Right ventricle myocardium superior (tissue), 1 donor: ENCODE data around the gene TPPP. TPM values are rescaled to one million over a fixed set of nuclear protein-coding genes. Genes with fewer than 3 reads are reported as not detected.
"Not testable (repeated sequence)": the region's sequence is repeated elsewhere in the genome, so short reads cannot be mapped to it uniquely, and the experiment has no call there.

Experiments
- ATAC-seq: fragments of 200-7000 bp; cut with Tn5 transposase; one replicate; pipeline ENCODE4 v1.9.1; 2020; ENCODE audit warnings: mild to moderate bottlenecking; ENCODE audit not compliant: poor library complexity
- DNase-seq: peaks from one replicate; pipeline ENCODE4 v3.0.0-alpha.2; 2020
- intact Hi-C: fragments of 100-400 bp; cut with DNase I; formaldehyde crosslinking; loops from one replicate; pipeline ENCODE4 v1.11.2; 2022
- total RNA-seq: library from RNA; stranded (reverse); fragmentation: NEBNext Ultra II Directional; extraction: Animal tissue kit (Norgen Biotek cat#: 25700); gene quantifications from one replicate; pipeline ENCODE4 v1.2.1, GENCODE V29; 2021
- donor health status: DM: no; HTN: yes; CAD: no; lungs with severe emphysema.

Gene TPPP
- total RNA-seq, 1 donor from 2014 or later: 39.7 TPM

DNA sequence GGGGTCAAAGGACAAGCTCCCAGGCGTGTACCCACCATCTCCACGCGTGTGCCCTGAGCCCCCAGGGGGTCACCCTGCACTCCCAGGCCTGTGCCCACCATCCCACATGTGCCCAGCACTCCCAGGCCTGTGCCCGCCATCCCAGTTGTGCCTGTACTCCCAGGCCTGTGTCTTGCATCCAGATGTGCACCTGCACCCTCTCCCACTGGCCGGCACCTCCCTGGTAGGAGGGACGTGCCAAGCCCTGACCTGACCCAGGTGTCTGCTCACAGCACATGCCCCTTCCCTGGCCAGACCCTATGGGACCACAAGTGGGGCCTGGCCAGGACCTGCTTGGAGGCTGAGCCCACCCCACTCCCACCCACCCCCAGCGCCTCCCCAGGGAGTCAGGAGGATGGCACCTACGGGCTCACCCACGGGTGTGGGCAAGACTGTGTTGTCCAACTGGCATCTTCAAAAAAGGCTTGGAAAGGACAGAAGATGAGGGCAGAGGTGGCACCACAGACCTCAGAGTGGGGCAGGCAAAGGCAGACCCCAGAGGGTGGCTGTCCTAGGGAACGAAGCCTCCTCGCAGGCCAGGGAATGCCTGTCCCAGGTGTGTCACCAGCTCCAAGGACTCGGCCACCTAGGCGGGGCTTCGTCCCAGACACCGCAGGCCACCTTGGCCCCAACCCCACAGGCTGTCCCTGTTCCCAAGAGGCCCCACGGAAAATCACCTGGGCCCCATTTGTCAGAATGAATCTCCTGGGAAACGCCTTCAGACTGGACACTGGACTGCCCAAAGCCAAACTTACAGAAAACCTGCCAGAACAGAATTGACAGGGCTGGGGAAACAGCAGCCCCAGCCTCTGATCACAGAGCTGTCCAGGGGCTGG is 11.6 kb downstream of the TPPP start:
- intact Hi-C loops, DNase-seq, ATAC-seq: not testable (repeated sequence)

DNA sequence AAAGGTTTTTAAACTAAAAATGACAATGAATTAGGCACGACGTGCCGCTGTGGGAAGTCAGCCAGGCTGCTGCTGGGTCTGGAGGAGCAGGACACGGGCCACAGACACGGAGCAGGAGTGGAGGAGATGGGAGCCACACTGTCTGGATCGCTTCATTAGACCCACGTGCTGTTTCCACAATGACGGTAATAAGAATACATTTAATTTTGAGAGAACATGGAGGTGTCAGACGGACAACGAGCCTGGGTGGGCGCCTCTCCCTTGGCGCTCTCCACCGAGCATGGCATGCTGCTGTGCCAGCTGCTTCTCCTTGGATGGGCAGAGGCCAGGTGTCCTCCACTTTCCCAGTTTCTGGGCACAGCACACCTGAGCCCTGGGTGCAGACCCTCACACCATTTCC is 12.3 kb downstream of the TPPP start:
- ATAC-seq, DNase-seq, intact Hi-C loops: not testable (repeated sequence)

DNA sequence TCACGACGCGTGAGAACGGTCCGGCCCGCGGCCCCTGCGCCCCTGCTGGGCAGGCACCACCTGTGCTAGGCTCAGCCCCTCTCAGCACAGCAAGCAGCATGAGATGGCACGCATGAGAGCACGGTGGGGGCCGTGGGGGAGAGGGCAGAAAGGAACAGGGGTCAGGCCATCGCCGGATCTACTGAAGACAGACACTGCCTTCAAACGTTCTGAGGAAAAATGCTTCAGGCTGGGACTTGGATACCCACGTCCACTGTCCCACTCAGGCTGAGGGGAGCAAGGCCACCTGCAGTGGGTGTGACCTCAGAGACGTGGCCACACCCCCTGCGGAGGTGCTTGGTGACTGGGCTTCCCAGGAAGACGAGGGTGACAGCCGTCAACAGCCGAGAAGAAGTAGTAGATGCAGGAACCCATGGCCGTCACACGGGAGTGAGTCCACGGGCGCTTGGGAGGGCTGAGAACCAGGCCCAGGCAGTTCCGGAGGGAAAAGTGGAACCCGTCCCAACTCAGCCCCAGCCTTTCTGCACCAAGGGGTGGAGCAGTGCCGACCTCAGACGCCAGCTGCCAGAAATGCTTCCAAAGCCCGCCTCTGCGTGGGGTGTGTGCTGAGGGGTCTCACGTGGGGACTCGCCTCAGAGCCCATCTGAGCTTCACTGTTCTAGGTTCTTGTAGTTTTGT is 12.9 kb downstream of the TPPP start:
- intact Hi-C loops, ATAC-seq, DNase-seq: not testable (repeated sequence)

DNA sequence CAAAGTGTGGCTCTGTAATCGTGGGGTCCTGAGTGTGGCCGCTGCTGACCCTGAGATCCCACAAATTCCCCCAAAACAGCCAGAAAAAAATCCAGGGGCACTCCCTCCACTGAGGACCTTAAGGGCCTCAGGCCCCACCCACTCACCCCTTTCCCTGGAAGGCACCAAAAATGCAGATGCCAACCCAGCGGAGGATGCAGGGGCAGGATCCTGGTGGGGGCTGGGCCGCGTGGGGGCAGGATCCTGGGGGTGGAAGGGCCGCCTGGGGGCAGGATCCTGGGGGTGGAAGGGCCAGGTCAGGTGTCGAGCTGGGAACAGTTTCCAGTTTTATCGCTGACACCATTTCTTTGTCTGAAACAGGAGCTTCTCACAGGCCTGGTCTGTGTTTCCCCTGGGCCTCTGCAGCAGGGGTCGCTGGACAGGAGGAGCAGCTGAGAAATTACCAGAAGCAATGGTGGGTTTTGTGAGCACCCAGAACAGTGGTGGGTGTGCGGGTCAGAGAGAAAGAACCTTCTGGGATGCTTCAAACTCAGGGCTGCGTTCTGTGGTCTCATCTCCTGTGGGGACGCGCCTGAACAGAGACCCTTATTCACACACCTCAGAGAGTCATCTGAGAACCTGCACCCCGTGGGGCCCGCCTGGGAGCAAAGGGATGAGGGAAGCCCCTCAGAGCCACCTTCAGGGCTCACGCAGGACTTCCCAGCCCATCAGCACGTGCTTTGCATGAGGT is 13.8 kb downstream of the TPPP start:
- DNase-seq, ATAC-seq, intact Hi-C loops: not testable (repeated sequence)

DNA sequence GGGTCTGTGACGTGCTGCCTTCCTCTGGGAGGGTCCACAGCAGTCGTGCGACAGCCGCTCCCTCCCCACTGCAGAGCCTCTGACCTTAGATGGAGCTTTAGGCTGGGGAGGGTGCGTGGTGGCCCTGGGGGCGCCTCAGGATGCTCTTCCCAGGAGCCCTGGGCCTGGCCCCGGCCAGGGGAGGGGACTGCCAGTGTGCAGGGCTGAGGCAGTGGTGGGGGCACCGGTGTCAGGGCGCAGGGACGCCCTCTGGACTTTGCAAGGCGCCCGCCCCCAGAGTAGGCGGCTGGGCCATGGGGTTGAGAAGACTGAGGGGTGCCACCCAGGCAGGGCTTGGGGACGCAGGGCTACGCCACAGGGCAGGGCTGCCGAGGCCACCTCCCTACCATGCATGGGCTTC is 14.6 kb downstream of the TPPP start:
- intact Hi-C loops, ATAC-seq: not testable (repeated sequence)
- peak; percentile 19 for DNase-seq

DNA sequence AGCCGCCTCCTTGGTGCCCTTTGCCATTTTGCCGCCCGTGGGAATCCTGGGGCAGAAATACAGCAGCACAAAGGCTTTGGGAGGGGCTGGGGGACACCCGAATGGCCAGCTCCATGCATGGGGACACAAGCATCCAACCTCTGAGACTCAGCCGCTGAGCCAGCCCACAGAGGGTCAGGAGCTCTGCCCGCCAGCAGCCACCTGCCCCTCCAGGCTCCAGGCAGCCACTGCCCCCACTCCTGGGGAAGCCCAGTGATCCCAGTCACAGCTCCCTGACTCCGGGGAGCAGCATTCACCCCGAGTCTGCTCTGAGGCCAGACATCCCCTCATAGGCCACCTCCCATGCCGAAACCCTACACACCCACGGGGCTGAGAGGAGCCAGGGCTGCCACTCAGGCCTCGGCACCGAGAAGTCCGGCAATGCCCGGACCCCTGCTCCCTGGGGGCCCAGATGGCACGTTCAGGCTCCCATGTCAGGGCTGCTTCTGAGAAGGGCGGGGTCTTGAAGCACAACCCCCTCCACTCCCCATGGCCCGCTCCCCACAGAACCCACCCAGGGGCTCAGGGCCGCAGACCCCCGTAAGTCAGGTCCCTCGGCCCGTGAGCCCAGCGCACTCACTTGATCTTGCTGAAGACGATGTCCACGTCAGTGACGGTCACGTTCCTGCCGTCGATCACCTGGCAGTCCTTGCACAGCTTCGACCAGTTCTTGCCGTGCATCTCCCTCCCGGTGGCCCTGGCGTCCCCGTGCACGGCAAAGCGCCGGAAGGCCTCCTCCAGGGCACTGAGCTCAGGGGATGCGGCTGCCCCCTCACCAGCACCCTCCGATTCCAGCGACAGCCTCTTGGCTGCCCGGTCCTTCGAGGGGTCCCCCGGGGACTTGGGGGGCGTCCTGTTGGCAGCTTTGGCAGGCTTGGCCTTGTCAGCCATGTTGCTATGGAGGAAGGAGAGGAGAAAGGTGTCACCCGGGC is 15.7 kb downstream of the TPPP start:
- intact Hi-C loops: no loop called here
- DNase-seq (peak; percentile 38), ATAC-seq (no peak)

DNA sequence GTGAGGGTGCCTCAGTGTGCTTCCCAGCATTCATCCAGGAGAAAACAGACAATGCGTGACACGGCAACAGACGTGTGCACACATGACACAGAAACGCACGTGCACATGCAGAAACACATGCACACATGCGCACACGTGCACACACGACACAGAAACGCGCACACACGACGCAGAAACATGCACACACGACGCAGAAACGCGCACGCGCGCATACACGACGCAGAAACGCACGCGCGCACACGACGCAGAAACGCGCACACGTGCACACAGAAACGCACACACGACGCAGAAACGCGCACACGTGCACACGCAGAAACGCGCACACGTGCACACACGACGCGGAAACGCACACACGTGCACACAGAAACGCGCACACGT is 16.5 kb downstream of the TPPP start:
- intact Hi-C loops: no loop called here
- peak; percentile 35 for DNase-seq
- no peak for ATAC-seq

DNA sequence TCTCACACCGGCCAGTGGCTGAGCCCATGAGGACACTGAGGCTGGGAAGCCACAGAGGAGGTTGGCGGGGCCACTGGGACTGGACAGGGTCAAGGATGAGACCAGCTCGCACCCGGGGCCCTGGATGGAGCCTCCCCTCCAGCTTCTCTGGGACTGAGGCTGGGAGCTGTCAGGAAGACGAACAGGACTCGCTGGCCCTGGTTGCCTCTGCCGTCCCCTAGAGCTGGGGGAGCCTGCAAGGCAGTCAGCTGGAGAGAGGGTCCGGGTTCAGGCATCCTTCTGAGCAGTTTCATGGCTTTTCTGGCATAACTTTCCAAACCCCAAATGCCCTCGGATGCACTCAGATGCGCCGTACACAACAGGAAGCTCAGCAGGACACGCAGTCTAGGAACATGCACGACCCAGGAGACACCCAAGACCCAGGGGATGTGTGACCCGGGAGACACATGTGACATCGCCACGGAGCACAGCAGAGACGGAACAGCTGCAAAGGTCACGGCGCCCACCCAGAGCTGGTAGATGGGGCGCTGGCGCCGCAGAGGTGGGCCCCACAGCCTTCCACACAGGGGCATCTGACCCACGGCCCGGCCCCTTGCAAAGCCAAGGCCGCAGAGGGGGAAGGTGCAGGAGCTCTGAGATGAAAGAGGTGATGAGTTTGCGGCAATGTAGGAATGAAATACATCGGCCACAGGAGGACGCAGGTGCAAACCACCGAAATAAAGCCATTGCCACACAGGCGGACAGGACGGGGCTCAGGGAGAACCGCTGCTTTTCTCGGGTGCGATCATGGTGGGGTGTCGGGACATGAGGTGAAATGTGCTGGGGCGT is 17.1 kb downstream of the TPPP start:
- peak; percentile 37 for DNase-seq
- ATAC-seq: no peak
- intact Hi-C loops: no loop called here

DNA sequence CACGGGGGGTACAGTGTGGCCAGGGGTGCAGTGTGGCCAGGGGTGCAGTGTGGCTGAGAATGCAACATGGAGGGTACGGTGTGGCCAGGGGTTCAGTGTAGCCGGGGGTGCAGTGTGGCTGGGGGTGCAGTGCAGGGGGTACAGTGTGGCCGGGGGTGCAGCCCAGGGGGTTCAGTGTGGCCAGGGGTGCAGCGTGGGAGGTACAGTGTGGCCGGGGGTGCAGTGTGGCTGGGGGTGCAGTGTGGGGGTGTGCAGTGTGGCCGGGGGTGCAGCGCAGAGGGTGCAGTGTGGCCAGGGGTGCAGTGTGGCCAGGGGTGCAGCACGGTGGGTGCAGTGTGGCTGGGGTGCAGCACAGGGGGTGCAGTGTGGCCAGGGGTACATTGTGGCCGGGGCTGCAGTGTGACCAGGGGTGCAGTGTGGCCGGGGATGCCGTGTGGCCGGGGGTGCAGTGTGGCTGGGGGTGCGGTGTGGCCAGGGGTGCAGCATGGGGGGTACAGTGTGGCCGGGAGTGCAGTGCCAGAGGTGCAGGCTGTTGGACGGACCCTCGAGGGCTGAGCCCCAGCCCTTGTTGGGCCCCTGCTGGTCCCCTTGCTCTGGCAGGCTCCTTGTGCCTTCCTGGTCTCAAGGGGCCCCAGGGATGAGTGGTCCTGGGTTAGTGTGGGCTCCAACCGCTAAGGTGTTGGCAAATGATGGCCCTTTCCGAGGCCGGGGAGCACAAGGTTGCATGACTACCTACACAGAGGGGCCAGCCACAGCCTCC is 17.9 kb downstream of the TPPP start:
- intact Hi-C loops: no loop called here
- DNase-seq: peak; percentile 31

DNA sequence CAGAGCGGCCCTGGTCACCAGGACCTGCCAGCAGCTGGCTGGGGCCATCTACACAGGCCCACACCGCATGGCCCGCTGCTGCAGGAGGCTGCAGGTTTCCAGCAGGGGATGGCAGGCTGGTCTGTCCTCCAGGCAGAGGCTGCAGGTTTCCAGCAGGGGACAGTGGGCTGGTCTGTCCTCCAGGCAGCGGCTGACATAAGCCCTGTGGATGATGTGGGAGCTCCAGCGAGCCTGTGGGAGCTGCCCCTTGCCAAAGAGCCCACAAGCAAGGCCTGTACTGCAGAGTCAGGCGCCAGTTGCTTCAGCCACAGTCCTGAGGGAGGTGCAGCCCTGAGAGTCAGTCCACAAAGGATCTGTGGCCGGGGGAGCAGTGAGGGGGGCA is 18.5 kb downstream of the TPPP start:
- DNase-seq (peak; percentile 57), ATAC-seq (peak; percentile 15)
- intact Hi-C loops: no loop called here

More for the DNA sequence above, 17.9 kb downstream of the TPPP start:
- no peak for ATAC-seq

DNA sequence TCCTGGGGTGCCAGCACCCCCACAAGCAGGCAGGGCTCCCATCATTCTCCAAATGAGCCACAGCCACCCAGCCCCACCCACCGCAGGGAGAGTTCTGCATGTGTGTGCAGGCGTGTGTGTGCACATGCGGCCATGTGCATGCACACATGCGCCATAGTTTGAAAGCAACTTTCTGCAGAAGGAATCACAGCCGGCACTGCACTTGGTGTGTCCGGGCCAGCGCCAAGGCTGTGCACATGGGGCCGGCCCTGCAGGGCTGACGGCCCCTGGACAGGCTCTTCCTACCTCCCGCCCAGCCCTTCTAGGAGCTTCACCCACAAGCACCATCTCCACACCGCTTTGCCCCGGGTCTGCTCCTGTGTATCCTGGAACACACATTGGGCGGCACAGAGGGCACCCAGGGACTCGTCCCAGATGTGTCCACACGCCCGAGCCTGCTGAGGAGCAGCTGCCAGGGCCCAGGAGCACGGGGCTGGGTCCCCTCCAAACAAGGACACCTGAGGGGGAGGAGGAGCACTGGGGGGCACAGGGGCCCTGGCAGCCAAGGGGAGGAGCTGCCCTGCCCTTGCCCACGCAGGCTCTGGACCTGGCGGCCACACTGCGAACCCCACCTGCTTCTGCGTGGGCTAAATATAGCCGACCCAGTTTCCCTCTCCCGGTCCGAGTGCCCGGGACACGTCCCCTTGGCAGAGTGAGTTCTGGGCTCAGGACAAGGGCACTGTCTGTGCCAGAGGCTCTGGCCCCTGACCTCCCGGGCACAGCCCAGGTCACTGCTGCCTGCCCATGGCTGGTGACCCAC is 19.1 kb downstream of the TPPP start:
- DNase-seq: peak; percentile 73
- intact Hi-C loops: loop anchor here (2.0 kb wide), 1 partner anchor 231 kb away; no protein-coding TSS in a partner anchor
- ATAC-seq: peak; percentile 67

DNA sequence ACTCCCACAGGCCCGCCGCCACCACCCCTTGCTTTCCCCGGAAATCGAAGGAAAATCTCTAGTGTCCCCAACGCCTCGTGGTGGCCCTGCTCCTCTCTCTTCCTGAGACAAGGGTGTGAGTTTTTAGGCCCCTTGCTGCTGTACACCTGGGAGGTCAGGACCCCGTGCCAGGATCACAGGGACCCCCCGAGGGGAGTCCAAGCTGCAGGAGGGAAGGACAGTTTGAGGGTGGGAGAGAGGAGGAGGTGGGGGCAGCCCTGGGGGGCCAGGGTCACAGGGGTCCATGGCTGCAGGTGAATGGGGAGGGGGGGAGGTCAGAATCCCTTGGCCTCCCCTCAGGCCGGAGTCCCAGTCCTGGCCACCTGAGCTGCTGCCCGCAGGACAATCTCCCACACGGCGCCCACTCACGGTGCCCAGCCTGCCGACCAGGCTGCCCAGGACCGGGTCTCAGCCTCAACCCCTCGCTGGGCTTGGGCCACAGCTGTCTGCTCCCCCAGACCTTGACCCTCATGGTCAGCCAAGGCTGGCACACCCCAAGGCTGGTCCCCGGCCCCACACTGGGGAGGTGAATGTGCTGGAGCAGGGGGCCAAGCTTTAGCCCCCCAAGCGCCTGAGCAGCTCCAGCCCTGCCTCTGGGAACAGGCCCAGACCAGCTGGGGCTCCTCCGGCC is 19.9 kb downstream of the TPPP start:
- no peak for ATAC-seq
- intact Hi-C loops: loop anchor here (2.0 kb wide), 1 partner anchor 232 kb away; no protein-coding TSS in a partner anchor
- peak; percentile 27 for DNase-seq

DNA sequence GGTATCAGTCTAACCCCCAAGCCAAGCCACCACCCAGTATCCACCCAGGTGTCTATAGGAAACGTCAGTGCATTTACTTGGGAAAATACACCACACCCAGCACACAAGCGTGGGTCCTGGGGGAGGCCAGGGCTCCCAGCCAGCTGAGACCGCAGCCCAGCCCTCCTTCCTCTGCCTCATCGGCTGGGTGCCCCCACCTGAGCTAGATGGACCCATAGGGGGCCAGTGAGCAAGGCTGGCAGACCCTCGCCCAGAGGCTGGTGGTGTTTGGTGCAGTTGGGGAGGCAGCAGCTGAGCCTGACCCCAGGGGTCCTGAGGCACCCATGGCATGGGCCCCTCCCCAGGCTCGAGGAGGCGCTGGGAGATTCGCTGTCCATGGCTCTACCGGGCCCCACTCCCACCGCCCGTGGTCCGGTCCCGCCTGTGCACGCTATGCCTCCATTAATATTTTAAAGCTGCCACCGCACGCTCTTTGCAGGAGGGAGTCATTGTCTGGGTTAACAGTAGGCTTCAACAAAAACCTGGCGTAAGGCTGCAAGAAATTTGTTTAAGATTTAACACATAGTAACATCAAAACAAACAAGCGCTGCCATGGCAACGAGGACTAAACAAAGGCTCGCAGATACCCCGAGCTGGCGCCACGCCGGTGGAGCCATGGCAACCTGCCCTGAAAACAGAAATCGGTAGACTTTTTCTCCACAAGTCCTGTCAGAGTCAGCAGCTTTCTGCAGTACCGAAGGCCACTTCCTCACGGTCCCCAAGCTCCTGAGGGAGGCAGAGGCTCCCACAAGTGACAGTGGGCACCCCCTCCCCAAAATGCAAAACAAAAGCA is 20.6 kb downstream of the TPPP start:
- intact Hi-C loops: loop anchor here (2.0 kb wide), 1 partner anchor 232 kb away; no protein-coding TSS in a partner anchor
- DNase-seq: peak; percentile 92
- ATAC-seq: peak; percentile 41
